GM12873 (cell line): ENCODE measurements around the gene SHD.

ENCODE experiments used
- CTCF ChIP-seq: IDR thresholded peaks from 2 replicates; pipeline ENCODE4 v1.5.1; 2012; ENCODE audit warnings: low read depth, mild to moderate bottlenecking, moderate library complexity, low read length, control low read depth; ENCODE audit not compliant: insufficient read depth; ENCODE audit errors: missing control alignments

SHD gene

GRCh38 chr19:4292515-4292914 is 13.4 kb downstream of the SHD start:
- TF ChIP-seq CTCF, result no peak

GRCh38 chr19:4294389-4294788 is 15.3 kb downstream of the SHD start:
- TF ChIP-seq CTCF, result no peak

GRCh38 chr19:4295972-4296771 is 17.1 kb downstream of the SHD start:
- TF ChIP-seq CTCF, result no peak

GRCh38 chr19:4297901-4298809 is 19.1 kb downstream of the SHD start:
- TF ChIP-seq CTCF, result no peak

- TF ChIP-seq CTCF, result no peak
Measured at GRCh38 chr19:4298810-4299550, 19.9 kb downstream of the SHD start.

- TF ChIP-seq CTCF, result no peak
Measured at GRCh38 chr19:4300589-4300988, 21.5 kb downstream of the SHD start.

- TF ChIP-seq CTCF, result no peak
Measured at GRCh38 chr19:4301590-4302242, 22.6 kb downstream of the SHD start.
